ENCODE measurements around the gene COBL.

The COBL gene

GRCh38 chr7:51079494-51079893, 237.1 kb downstream of the COBL start:
- TF ChIP-seq CTCF (conservative IDR thresholded peaks at IDR 0.05; ENCODE audit: low read depth, low read length): no peak
- DNase-seq (ENCODE audit: low read depth): no peak
- H3K4me3 ChIP-seq (ENCODE audit: low read depth, low read length): no peak overlapping the region

GRCh38 chr7:51078653-51079052, 238.0 kb downstream of the COBL start:
- no peak for DNase-seq (ENCODE audit: low read depth)
- no peak for TF ChIP-seq CTCF (conservative IDR thresholded peaks at IDR 0.05; ENCODE audit: low read depth, low read length)
- H3K4me3 ChIP-seq (ENCODE audit: low read depth, low read length): no peak overlapping the region

- H3K4me3 ChIP-seq (ENCODE audit: low read depth, low read length): no peak overlapping the region
- TF ChIP-seq CTCF (conservative IDR thresholded peaks at IDR 0.05; ENCODE audit: low read depth, low read length): no peak
- DNase-seq (ENCODE audit: low read depth): no peak
Measured at GRCh38 chr7:51077987-51078370, 238.6 kb downstream of the COBL start.

GRCh38 chr7:51077316-51077986, 239.2 kb downstream of the COBL start:
- no peak for TF ChIP-seq CTCF (conservative IDR thresholded peaks at IDR 0.05; ENCODE audit: low read depth, low read length)
- no peak for DNase-seq (ENCODE audit: low read depth)
- no peak overlapping the region for H3K4me3 ChIP-seq (ENCODE audit: low read depth, low read length)

- DNase-seq (ENCODE audit: low read depth): no peak
- TF ChIP-seq CTCF (conservative IDR thresholded peaks at IDR 0.05; ENCODE audit: low read depth, low read length): no peak
- no peak overlapping the region for H3K4me3 ChIP-seq (ENCODE audit: low read depth, low read length)
Measured at GRCh38 chr7:51075681-51076580, 240.7 kb downstream of the COBL start.

GRCh38 chr7:51073171-51073570, 243.4 kb downstream of the COBL start:
- TF ChIP-seq CTCF (conservative IDR thresholded peaks at IDR 0.05; ENCODE audit: low read depth, low read length): no peak
- no peak overlapping the region for H3K4me3 ChIP-seq (ENCODE audit: low read depth, low read length)
- DNase-seq (ENCODE audit: low read depth): no peak

Data from choroid plexus epithelial cell (primary cell).